GM19351 (cell line): ENCODE measurements around the gene CCDC121.

ENCODE experiments used
- ATAC-seq: cut with Tn5 transposase; IDR thresholded peaks from one replicate; pipeline ENCODE4 v1.9.1; 2021; ENCODE audit warnings: mild to moderate bottlenecking, moderate library complexity; ENCODE audit not compliant: unreplicated experiment

CCDC121 gene

GRCh38 chr2:27583390-27583915, 45.4 kb downstream of the CCDC121 start:
- ATAC-seq = no peak

GRCh38 chr2:27582695-27583389, 46.0 kb downstream of the CCDC121 start, which contains the start of gene ZNF512:
Gene ZNF512, plus strand, starts transcription at chr2:27583042. Its CDS starts 71 bp downstream, at chr2:27583113.
- ATAC-seq = peak; percentile 96

- ATAC-seq = no peak
Measured at GRCh38 chr2:27582129-27582694, 46.6 kb downstream of the CCDC121 start.

DNA sequence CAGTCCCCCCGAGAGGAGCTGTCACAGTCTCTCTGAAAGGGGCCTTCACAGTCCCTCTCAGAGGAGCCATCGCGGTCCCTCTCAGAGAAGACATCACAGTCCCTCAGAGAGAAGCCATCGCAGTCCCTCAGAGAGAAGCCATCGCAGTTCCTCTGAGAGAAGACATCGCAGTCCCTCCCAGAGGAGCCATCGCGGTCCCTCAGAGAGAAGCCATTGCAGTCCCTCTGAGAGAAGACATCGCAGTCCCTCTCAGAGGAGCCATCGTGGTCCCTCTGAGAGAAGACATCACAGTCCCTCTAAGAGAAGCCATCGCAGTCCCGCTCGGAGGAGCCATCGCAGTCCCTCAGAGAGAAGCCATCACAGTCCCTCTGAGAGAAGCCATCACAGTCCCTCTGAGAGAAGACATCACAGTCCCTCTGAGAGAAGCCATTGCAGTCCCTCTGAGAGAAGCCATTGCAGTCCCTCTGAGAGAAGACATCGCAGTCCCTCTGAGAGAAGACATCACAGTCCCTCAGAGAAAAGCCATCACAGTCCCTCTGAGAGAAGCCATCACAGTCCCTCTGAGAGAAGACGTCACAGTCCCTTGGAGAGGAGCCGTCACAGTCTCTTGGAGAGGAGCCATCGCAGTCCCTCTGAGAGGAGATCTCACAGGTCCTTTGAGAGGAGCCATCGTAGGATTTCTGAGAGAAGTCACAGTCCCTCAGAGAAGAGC, 47.2 kb downstream of the CCDC121 start:
- no peak for ATAC-seq
